Caco-2 (cell line): Measurements from ENCODE around the gene ENPP3. TPM values are rescaled to one million over a fixed set of nuclear protein-coding genes. Genes with fewer than 3 reads are reported as not detected.

Experiments used
- BruUV-seq: library from RNA; stranded (reverse); fragments of 400-500 nt; replicated peaks from 2 replicates; lab custom pipeline; 2021; lab: Mats Ljungman, UMichigan
- CTCF ChIA-PET: fragments of 300-600 bp; sonication (Branson Sonifier 250); formaldehyde crosslinking; loops from one replicate; lab custom pipeline; 2022; ENCODE audit warnings: antibody characterized with exemption; lab: Charles Lee
- POLR2A ChIA-PET: fragments of 300-600 bp; sonication (Branson Sonifier 250); formaldehyde crosslinking; loops from one replicate; lab custom pipeline; 2022; ENCODE audit warnings: antibody characterized with exemption; lab: Charles Lee
- DNase-seq, 2 experiments: peaks; one replicate each; pipeline versions ENCODE4 v3.0.0 to v3.0.0-alpha.2; 2020 to 2022
- H3K27me3 ChIP-seq: replicated peaks from 2 replicates; pipeline ENCODE4 v1.6.0; 2011; ENCODE audit warnings: low read length; ENCODE audit not compliant: control insufficient read depth, insufficient read depth
- H3K36me3 ChIP-seq: 2 replicates; pipeline ENCODE4 v1.5.1; 2011; ENCODE audit warnings: low read length; ENCODE audit not compliant: control insufficient read depth, insufficient read depth
- H3K4me1 ChIP-seq: fragments of 250-450 bp; sonication (Bioruptor Pico); 2 replicates; pipeline ENCODE4 v1.5.1; 2020; ENCODE audit warnings: mild to moderate bottlenecking
- H3K4me3 ChIP-seq: 2 replicates; pipeline ENCODE4 v1.5.1; 2011; ENCODE audit warnings: low read depth, mild to moderate bottlenecking, control low read depth, low read length
- H3K9me3 ChIP-seq: fragments of 250-450 bp; sonication (Bioruptor Pico); 2 replicates; pipeline ENCODE4 v1.5.1; 2020; ENCODE audit warnings: mild to moderate bottlenecking, moderate library complexity
- H3K27ac Mint-ChIP-seq: one replicate; pipeline ENCODE4 v1.8.0; 2022; ENCODE audit warnings: mixed read lengths; ENCODE audit not compliant: unreplicated experiment
- H3K27me3 Mint-ChIP-seq: one replicate; pipeline ENCODE4 v1.8.0; 2022; ENCODE audit warnings: mixed read lengths; ENCODE audit not compliant: insufficient read depth, unreplicated experiment
- H3K36me3 Mint-ChIP-seq: one replicate; pipeline ENCODE4 v1.8.0; 2022; ENCODE audit warnings: mild to moderate bottlenecking, mixed read lengths; ENCODE audit not compliant: insufficient read depth, unreplicated experiment
- H3K4me1 Mint-ChIP-seq: one replicate; pipeline ENCODE4 v1.8.0; 2022; ENCODE audit warnings: low read depth, mixed read lengths; ENCODE audit not compliant: unreplicated experiment
- H3K4me3 Mint-ChIP-seq: one replicate; pipeline ENCODE4 v1.8.0; 2022; ENCODE audit warnings: mild to moderate bottlenecking, moderate library complexity, mixed read lengths; ENCODE audit not compliant: unreplicated experiment
- H3K9me3 Mint-ChIP-seq: one replicate; pipeline ENCODE4 v1.8.0; 2022; ENCODE audit warnings: mixed read lengths; ENCODE audit not compliant: unreplicated experiment
- intact Hi-C: fragments of 100-400 bp; cut with micrococcal nuclease; formaldehyde crosslinking; loops from one replicate; pipeline ENCODE4 v1.10.0; 2022; ENCODE audit not compliant: unreplicated experiment
- total RNA-seq: library from RNA; stranded (reverse); gene quantifications from 2 replicates; pipeline ENCODE4 v1.2.3, GENCODE V29; 2022
- TF ChIP-seq, protein P1 (sequence below), 2 experiments: fragments of 200-600 bp in 1 of 2; IDR thresholded peaks; 1 replicate in 1 of 2; 2 replicates in 1 of 2; pipeline versions ENCODE4 v1.5.1 to v1.8.0; 2011 to 2022; ENCODE audit warnings: antibody characterized with exemption in 1 of 2, control low read depth in 1 of 2, inconsistent platforms in 1 of 2, low read depth in 1 of 2, low read length in 1 of 2, mild to moderate bottlenecking in 1 of 2, moderate library complexity in 1 of 2; ENCODE audit not compliant: insufficient read depth in 1 of 2, severe bottlenecking in 1 of 2, unreplicated experiment in 1 of 2

ENPP3 gene
- total RNA-seq, 1 experiment from 2014 or later: not detected

DNA sequence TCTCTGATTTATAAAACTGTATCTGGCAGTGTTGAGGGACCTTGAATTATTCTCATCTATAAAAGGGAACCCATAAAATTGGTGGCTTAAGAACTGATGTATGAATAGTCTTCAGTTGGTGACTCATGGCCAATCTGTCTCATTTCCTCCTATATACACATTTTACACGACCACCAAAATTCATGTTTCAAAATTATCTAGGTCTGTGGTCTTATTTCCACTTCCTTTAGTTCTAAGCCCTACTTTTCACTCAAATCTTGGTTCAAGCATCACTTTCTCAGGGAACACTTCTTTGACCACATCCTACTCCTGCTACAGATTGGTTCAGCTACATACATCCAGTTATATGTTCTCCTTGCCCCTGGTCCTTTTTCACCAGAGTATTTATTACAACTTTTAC, 152.1 kb downstream of the ENPP3 start:
- no peak for DNase-seq
- POLR2A ChIA-PET: no interaction called here
- TF ChIP-seq, protein P1, sequence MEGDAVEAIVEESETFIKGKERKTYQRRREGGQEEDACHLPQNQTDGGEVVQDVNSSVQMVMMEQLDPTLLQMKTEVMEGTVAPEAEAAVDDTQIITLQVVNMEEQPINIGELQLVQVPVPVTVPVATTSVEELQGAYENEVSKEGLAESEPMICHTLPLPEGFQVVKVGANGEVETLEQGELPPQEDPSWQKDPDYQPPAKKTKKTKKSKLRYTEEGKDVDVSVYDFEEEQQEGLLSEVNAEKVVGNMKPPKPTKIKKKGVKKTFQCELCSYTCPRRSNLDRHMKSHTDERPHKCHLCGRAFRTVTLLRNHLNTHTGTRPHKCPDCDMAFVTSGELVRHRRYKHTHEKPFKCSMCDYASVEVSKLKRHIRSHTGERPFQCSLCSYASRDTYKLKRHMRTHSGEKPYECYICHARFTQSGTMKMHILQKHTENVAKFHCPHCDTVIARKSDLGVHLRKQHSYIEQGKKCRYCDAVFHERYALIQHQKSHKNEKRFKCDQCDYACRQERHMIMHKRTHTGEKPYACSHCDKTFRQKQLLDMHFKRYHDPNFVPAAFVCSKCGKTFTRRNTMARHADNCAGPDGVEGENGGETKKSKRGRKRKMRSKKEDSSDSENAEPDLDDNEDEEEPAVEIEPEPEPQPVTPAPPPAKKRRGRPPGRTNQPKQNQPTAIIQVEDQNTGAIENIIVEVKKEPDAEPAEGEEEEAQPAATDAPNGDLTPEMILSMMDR (IDR thresholded peaks at IDR 0.05; ENCODE audit: insufficient read depth in 1 of 2, low read depth in 1 of 2, low read length in 1 of 2, severe bottlenecking in 1 of 2, unreplicated experiment in 1 of 2): no peak
- intact Hi-C loops: no loop called here
- no peaks in the 10 kb centered on the region for H3K27me3 ChIP-seq
- CTCF ChIA-PET: no interaction called here
- BruUV-seq: no TSS peak
- Mint-ChIP-seq H3K4me1 (no peaks in the 10 kb centered on the region), H3K4me3 (no peak overlapping the region), H3K36me3 (no peaks in the 10 kb centered on the region), H3K27me3 (peaks cover 10% of the 10 kb centered on the region), H3K27ac (no peak overlapping the region), H3K9me3 (no peaks in the 10 kb centered on the region)
- H3K36me3 ChIP-seq: no peaks in the 10 kb centered on the region
- H3K4me1 ChIP-seq: no peaks in the 10 kb centered on the region
- no peak overlapping the region for H3K4me3 ChIP-seq
- no peaks in the 10 kb centered on the region for H3K9me3 ChIP-seq

DNA sequence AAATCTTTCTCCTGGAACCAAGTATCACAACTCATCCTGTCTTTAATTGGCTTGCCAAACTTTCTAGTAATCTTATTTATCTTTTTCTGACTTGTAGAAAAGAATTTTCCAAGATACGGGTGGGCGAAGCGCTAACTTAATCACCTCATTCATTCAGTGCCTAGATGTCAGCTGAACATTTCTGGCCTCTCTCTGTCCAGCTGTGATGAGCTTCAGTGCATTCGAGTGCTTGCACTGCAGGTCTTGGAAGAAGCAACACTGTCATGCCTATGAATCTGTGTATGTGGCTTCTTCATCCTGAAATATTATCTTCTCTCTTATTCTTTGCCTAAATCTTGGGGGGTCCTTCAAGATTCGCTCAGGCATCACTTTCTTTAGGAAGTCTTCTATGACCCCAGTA, 154.4 kb downstream of the ENPP3 start:
- Mint-ChIP-seq H3K4me3 (no peak overlapping the region), H3K27me3 (peaks cover 4% of the 10 kb centered on the region), H3K36me3 (no peaks in the 10 kb centered on the region), H3K27ac (no peak overlapping the region), H3K9me3 (no peaks in the 10 kb centered on the region), H3K4me1 (no peaks in the 10 kb centered on the region)
- intact Hi-C loops: no loop called here
- ChIA-PET POLR2A (no interaction called here), CTCF (no interaction called here)
- no peaks in the 10 kb centered on the region for H3K4me1 ChIP-seq
- DNase-seq: no peak
- no peaks in the 10 kb centered on the region for H3K27me3 ChIP-seq
- no peaks in the 10 kb centered on the region for H3K9me3 ChIP-seq
- BruUV-seq: no TSS peak
- no peak overlapping the region for H3K4me3 ChIP-seq
- TF ChIP-seq, protein P1 (IDR thresholded peaks at IDR 0.05; ENCODE audit: insufficient read depth in 1 of 2, low read depth in 1 of 2, low read length in 1 of 2, severe bottlenecking in 1 of 2, unreplicated experiment in 1 of 2): no peak
- H3K36me3 ChIP-seq: no peaks in the 10 kb centered on the region

DNA sequence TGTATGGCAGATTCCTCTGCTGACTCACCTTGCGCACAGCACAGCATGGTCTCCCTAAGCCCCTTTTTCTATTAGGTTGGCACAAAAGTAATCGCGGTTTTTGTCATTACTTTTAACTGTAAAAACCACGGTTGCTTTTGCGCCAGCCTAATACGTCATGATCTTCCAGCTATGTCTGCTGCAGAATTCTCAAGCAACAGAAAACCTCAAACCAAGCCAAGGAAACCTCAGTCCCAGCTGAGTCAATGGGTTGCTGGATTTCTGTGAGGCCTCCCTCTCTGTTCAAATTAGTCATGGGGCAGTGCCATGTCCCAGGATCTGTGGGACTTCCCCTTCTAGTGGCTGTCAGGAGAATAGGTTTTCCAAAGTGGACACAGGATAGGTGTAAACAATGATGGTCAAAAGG, 155.0 kb downstream of the ENPP3 start:
- H3K27ac Mint-ChIP-seq: no peak overlapping the region
- ChIA-PET CTCF (no interaction called here), POLR2A (no interaction called here)
- no peak overlapping the region for H3K4me3 Mint-ChIP-seq
- intact Hi-C loops: no loop called here
- Histone ChIP-seq H3K4me3 (no peak overlapping the region), H3K9me3 (no peaks in the 10 kb centered on the region), H3K4me1 (no peaks in the 10 kb centered on the region), H3K36me3 (no peaks in the 10 kb centered on the region), H3K27me3 (no peaks in the 10 kb centered on the region)
- no peak for DNase-seq
- no peaks in the 10 kb centered on the region for H3K36me3 Mint-ChIP-seq
- peaks cover 4% of the 10 kb centered on the region for H3K27me3 Mint-ChIP-seq
- TF ChIP-seq, protein P1 (IDR thresholded peaks at IDR 0.05; ENCODE audit: insufficient read depth in 1 of 2, low read depth in 1 of 2, low read length in 1 of 2, severe bottlenecking in 1 of 2, unreplicated experiment in 1 of 2): no peak
- H3K4me1 Mint-ChIP-seq: no peaks in the 10 kb centered on the region
- BruUV-seq: no TSS peak
- H3K9me3 Mint-ChIP-seq: no peaks in the 10 kb centered on the region
